GM20000 (cell line): ENCODE measurements around the gene MAD1L1.

Source experiments
- DNase-seq: peaks from one replicate; pipeline ENCODE4 v3.0.0; 2012; ENCODE audit warnings: low spot score
- TF ChIP-seq, protein P1 (sequence below): IDR thresholded peaks from 2 replicates; pipeline ENCODE4 v1.5.1; 2012; ENCODE audit warnings: mild to moderate bottlenecking, control low read depth; ENCODE audit errors: extremely low read depth, missing control alignments

Gene MAD1L1

DNA sequence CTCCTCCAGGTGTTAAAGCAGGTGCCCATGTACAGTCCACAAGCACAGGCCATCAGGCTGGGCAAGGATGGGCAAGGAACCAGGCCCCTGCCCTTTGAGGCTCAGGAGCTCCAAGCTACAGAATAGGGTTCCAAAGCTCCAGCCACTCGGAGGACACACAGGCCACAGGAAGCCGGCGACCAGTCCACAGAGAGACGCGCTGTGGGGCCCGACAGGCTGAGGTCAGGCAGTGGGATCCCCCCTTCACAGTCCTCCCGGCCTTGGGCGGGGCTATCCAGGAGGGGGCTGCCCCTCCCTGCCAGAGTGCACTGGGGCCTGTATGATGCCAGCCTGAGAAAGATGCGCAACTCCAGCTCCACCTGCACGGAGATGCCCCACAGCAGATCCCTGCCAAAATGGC, 34.0 kb downstream of the MAD1L1 start:
- no peak for DNase-seq
- TF ChIP-seq, protein P1, sequence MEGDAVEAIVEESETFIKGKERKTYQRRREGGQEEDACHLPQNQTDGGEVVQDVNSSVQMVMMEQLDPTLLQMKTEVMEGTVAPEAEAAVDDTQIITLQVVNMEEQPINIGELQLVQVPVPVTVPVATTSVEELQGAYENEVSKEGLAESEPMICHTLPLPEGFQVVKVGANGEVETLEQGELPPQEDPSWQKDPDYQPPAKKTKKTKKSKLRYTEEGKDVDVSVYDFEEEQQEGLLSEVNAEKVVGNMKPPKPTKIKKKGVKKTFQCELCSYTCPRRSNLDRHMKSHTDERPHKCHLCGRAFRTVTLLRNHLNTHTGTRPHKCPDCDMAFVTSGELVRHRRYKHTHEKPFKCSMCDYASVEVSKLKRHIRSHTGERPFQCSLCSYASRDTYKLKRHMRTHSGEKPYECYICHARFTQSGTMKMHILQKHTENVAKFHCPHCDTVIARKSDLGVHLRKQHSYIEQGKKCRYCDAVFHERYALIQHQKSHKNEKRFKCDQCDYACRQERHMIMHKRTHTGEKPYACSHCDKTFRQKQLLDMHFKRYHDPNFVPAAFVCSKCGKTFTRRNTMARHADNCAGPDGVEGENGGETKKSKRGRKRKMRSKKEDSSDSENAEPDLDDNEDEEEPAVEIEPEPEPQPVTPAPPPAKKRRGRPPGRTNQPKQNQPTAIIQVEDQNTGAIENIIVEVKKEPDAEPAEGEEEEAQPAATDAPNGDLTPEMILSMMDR: no peak

DNA sequence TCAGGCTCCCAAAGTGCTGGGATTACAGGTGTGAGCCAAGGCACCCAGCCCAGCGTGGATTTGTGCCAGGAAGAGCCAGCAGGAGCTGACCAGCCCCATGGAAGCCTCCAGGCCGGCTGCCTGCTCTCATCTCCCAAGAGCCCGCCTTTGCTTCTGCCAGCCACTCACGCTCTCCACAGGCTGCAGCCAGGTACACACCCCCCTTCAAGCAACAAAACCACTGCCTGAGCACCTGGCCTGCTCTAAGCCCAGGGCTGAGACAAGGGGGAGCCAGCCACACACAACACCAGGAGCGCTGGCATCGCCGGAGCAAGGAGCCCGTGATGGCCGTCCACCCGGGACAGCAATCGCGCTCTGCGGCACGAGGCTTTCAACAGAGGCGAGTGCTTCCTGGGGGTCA, 34.5 kb downstream of the MAD1L1 start:
- no peak for DNase-seq
- TF ChIP-seq, protein P1: no peak

DNA sequence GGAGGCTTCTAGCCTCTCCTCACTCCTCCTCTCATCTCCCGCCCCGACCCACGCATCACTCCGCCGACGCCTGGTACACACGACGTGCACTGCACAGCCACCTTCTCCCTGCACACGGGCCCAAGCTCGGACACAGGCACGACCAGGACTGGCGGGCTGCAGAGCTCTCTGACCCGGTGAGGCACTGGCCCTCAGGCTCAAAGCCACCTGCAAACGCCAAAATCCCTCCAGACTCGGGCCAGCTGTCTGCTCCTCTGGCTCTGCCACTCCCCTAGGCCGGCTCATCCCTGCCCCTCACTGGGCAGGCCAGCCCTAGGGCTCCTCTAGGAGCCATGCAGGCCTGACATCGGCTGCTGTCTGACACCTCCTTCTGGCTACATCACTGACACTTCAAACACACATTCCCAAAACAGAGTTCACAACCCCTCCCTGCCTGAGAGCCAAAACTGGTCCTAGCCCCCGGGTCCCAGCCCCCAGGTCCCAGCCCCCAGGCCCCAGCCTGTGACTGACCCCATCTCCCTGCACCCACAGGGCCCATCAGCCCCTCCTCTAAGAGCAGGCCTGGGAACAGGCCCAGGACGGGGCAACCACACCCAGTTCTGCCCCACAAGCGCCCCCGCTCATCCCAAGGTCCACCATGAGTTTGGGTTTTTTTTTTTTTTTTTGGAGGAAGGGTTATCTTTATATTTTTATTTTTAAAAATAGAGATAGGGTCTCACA, 35.1 kb downstream of the MAD1L1 start:
- no peak for DNase-seq
- TF ChIP-seq, protein P1: no peak

DNA sequence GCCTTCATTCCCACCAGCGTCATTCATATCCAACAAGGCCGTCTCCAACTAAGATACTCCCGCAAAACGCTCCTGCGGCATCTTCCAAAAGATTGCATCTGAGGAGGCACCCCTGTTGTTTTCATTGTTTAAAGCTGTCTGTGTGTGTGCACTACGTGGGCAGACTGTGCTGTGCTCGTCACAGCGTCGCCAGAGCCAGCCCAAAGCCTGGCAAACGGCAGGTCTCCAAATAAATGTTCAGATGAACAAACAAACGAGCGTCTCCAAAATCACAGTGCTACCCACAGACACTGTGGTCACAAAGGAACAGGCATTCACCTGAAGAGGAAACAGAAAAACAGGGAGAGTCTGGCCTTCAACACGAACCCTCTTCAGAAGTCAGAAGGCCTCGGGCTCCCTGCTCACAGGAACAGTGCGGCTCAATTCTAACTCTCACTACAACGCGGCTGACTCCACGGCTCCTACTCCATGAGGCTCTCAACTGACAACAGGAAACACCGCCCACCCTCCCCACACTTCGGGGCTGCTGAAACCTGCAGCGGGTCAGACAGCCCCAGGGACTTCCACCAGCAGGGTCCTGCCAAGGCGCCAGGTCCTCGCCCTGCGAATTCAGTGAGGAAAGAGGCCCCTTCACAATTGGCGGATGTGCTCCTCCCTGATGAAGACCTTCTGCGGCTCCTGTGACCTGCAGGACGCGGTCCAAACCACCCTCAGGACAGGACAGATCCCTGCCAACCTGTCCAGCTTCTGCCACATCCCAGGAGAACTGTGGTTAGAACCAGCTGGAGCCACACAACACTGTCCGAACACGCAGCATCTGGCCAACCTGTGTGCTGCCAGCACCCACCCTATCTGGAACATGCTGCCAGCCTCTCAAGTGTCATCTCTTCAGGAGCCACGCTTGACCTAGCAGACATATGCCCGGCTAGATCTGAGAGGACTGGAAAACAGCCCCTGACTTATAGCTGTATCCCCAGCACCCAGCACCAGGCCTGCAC, 36.1 kb downstream of the MAD1L1 start:
- TF ChIP-seq, protein P1: no peak
- no peak for DNase-seq

DNA sequence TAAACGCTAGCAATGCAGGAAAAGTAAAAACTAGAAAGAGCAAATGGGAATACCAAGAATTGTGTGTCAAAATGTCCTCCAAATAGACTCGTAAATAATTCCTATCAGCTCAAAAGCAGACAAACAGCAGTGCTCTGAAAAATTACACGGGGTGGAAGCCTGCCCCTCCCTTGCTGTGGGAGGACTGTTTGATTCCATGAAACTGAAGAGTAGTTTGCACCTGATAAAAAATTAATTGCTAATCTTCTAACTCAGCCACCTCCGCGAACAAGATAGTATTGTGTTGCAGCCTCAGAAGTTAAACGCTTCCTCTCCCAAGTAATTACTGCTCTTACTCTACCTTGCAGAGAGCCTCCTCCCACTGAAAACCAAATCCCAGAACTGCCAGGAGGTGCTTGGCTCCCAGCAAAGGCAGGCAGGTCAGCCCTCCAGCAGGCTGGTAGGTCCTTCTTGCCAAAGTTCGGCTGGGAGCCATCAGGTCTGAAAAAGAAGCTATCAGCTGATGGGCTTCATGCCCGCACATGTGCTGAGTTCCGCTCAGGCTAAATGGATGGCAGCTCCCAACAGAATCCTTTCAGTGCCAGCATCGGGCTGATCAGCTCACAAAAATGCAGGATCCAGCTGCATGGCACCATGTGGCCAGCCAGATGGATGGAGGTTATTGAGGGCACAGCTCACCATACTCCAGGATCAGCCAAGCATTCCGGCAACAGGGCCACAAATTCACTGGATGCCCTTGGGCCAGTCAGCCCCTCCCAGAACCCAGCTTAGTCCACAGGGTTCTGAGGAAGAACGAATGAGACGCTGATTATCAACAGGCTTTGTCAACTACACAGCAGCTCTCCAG, 37.1 kb downstream of the MAD1L1 start:
- DNase-seq: no peak

DNA sequence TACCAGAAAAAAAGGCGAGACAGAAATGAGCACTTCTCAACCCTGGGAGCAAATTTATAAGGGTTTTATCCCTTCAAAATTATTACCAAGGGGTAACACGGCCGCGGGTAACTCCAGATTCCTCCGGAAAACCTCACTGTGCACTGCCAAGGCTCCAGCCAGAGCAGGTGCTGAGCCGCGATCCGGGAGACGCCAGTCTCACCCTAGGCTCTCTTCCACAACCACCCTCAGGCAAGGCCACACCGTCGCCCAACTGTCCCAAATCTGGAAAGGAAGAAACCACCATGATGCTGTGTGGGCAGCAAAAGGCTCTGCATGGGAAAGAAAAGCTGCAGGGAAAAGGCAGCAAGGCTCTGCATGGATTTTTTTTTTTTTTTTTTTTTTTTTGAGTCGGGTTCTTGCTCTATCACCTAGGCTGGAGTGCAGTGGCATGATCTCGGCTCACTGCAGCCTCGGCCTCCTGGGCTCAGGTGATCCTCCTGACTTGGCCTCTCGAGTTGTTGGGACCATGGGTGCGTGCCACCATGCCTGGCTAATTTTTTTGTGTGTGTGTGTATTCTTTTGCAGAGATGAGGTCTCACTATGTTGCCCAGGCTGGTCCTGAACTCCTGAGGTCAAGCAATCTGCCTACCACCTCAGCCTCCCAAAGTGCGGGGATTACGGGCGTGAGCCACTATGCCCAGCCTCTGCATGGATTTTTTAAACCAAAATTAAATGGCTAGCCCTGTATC, 39.0 kb downstream of the MAD1L1 start:
- TF ChIP-seq, protein P1: no peak
- DNase-seq: no peak

More for the DNA sequence above, 37.1 kb downstream of the MAD1L1 start:
- TF ChIP-seq, protein P1: no peak
